Astrocyte (in vitro differentiated cells and primary cell): ENCODE results near the gene GABBR1. TPM values are rescaled to one million over a fixed set of nuclear protein-coding genes. Genes with fewer than 3 reads are reported as not detected.
A peak's percentile ranks its signal among the peaks of the same experiment; 100 is the strongest.

ENCODE experiments used
- DNase-seq: peaks from one replicate; pipeline ENCODE4 v3.0.0-alpha.2; 2010; ENCODE audit warnings: low read depth
- FAIRE-seq: peaks from 2 replicates; lab custom pipeline; 2011; peaks lifted over from hg19 to GRCh38; lab: Jason Lieb, UNC
- H2AFZ ChIP-seq: 2 replicates; pipeline ENCODE4 v1.6.0; 2012; ENCODE audit warnings: low read depth, low read length, inconsistent platforms
- H3K27ac ChIP-seq: 2 replicates; pipeline ENCODE4 v1.5.1; 2011; ENCODE audit warnings: low read depth, low read length, inconsistent platforms
- H3K27me3 ChIP-seq: 2 replicates; pipeline ENCODE4 v1.6.0; 2011; ENCODE audit warnings: low read length, inconsistent platforms; ENCODE audit not compliant: insufficient read depth
- H3K36me3 ChIP-seq: 2 replicates; pipeline ENCODE4 v1.5.1; 2011; ENCODE audit warnings: low read length, inconsistent platforms; ENCODE audit not compliant: insufficient read depth
- H3K4me1 ChIP-seq: 2 replicates; pipeline ENCODE4 v1.5.1; 2011; ENCODE audit warnings: low read length, inconsistent platforms; ENCODE audit not compliant: insufficient read depth
- H3K4me2 ChIP-seq: 2 replicates; pipeline ENCODE4 v1.6.0; 2012; ENCODE audit warnings: low read length, inconsistent platforms
- H3K4me3 ChIP-seq: 2 replicates; pipeline ENCODE4 v1.5.1; 2011; ENCODE audit warnings: low read depth, mild to moderate bottlenecking, low read length, inconsistent platforms; ENCODE audit not compliant: insufficient read depth
- H3K79me2 ChIP-seq: 2 replicates; pipeline ENCODE4 v1.6.0; 2012; ENCODE audit warnings: mild to moderate bottlenecking, low read length, inconsistent platforms; ENCODE audit not compliant: insufficient read depth
- H3K9ac ChIP-seq: 2 replicates; pipeline ENCODE4 v1.6.0; 2012; ENCODE audit warnings: mild to moderate bottlenecking, low read length, inconsistent platforms
- H3K9me3 ChIP-seq: 2 replicates; pipeline ENCODE4 v1.5.1; 2012; ENCODE audit warnings: low read depth, mild to moderate bottlenecking, low read length, inconsistent platforms; ENCODE audit not compliant: insufficient read depth
- H4K20me1 ChIP-seq: 2 replicates; pipeline ENCODE4 v1.6.0; 2012; ENCODE audit warnings: low read length, inconsistent platforms; ENCODE audit not compliant: insufficient read depth
- H3K27ac Mint-ChIP-seq: one replicate; pipeline ENCODE4 v1.8.0; 2021; ENCODE audit warnings: mild to moderate bottlenecking, mixed read lengths; ENCODE audit not compliant: unreplicated experiment
- H3K27me3 Mint-ChIP-seq: one replicate; pipeline ENCODE4 v1.8.0; 2021; ENCODE audit warnings: low read depth, mixed read lengths; ENCODE audit not compliant: unreplicated experiment
- H3K36me3 Mint-ChIP-seq: one replicate; pipeline ENCODE4 v1.8.0; 2021; ENCODE audit warnings: low read depth, mixed read lengths; ENCODE audit not compliant: unreplicated experiment
- H3K4me1 Mint-ChIP-seq: one replicate; pipeline ENCODE4 v1.8.0; 2021; ENCODE audit warnings: low read depth, mixed read lengths; ENCODE audit not compliant: unreplicated experiment
- H3K4me3 Mint-ChIP-seq: one replicate; pipeline ENCODE4 v1.8.0; 2021; ENCODE audit warnings: mild to moderate bottlenecking, moderate library complexity, mixed read lengths; ENCODE audit not compliant: unreplicated experiment
- H3K9me3 Mint-ChIP-seq: one replicate; pipeline ENCODE4 v1.8.0; 2021; ENCODE audit warnings: mild to moderate bottlenecking, mixed read lengths; ENCODE audit not compliant: unreplicated experiment
- CTCF ChIP-seq: IDR thresholded peaks from 2 replicates; pipeline ENCODE4 v1.5.1; 2011; ENCODE audit warnings: low read depth, mild to moderate bottlenecking, inconsistent platforms, low read length, moderate library complexity; ENCODE audit not compliant: insufficient read depth
- EZH2 ChIP-seq: IDR thresholded peaks from 2 replicates; pipeline ENCODE4 v1.6.1; 2012; ENCODE audit warnings: mild to moderate bottlenecking, low read length, inconsistent platforms; ENCODE audit not compliant: insufficient read depth
- total RNA-seq: library from RNA; stranded (reverse); gene quantifications from 2 replicates; pipeline ENCODE4 v1.2.1, GENCODE V29; 2021

The GABBR1 gene
- total RNA-seq, 1 donor from 2014 or later: 66.3 TPM

- Histone ChIP-seq H3K27ac (no peak overlapping the region), H3K27me3 (no peaks in the 10 kb centered on the region), H3K4me3 (no peak overlapping the region), H4K20me1 (no peaks in the 10 kb centered on the region), H3K4me2 (no peak overlapping the region), H2AFZ (no peak overlapping the region), H3K9ac (no peak overlapping the region), H3K36me3 (no peaks in the 10 kb centered on the region), H3K79me2 (no peaks in the 10 kb centered on the region), H3K9me3 (no peaks in the 10 kb centered on the region), H3K4me1 (no peaks in the 10 kb centered on the region)
- Mint-ChIP-seq H3K27me3 (peaks cover 1% of the 10 kb centered on the region), H3K27ac (peak overlapping the region; percentile 35), H3K9me3 (peaks cover 7% of the 10 kb centered on the region), H3K4me3 (no peak overlapping the region), H3K36me3 (no peaks in the 10 kb centered on the region), H3K4me1 (peaks cover 17% of the 10 kb centered on the region)
- no peak for FAIRE-seq
- TF ChIP-seq EZH2 (no peak), CTCF (no peak)
- DNase-seq: no peak
Observed at GRCh38 chr6:29563435-29563965, 69.5 kb downstream of the GABBR1 start.

GRCh38 chr6:29561606-29562181 lies 71.3 kb downstream of the GABBR1 start:
- Mint-ChIP-seq H3K9me3 (peaks cover 7% of the 10 kb centered on the region), H3K27me3 (peaks cover under 1% of the 10 kb centered on the region), H3K4me3 (no peak overlapping the region), H3K36me3 (no peaks in the 10 kb centered on the region), H3K27ac (no peak overlapping the region), H3K4me1 (peaks cover 17% of the 10 kb centered on the region)
- Histone ChIP-seq H3K4me2 (no peak overlapping the region), H3K79me2 (no peaks in the 10 kb centered on the region), H3K9ac (no peak overlapping the region), H3K36me3 (no peaks in the 10 kb centered on the region), H4K20me1 (no peaks in the 10 kb centered on the region), H3K4me3 (no peak overlapping the region), H3K27ac (no peak overlapping the region), H3K4me1 (no peaks in the 10 kb centered on the region), H2AFZ (no peak overlapping the region), H3K27me3 (no peaks in the 10 kb centered on the region), H3K9me3 (no peaks in the 10 kb centered on the region)
- DNase-seq (no peak), FAIRE-seq (no peak)
- no peak for TF ChIP-seq CTCF
- no peak for TF ChIP-seq EZH2

- no peak for DNase-seq
- peaks cover 7% of the 10 kb centered on the region for H3K27me3 Mint-ChIP-seq
- H3K9me3 ChIP-seq: no peaks in the 10 kb centered on the region
- H3K9me3 Mint-ChIP-seq: peaks cover 7% of the 10 kb centered on the region
- H3K27me3 ChIP-seq: no peaks in the 10 kb centered on the region
- TF ChIP-seq EZH2: no peak
- no peak for TF ChIP-seq CTCF
- H3K4me2 ChIP-seq: no peak overlapping the region
- peaks cover 3% of the 10 kb centered on the region for H3K36me3 Mint-ChIP-seq
- no peak overlapping the region for H3K27ac ChIP-seq
- H3K27ac Mint-ChIP-seq: no peak overlapping the region
- no peaks in the 10 kb centered on the region for H3K79me2 ChIP-seq
- FAIRE-seq: no peak
- no peaks in the 10 kb centered on the region for H4K20me1 ChIP-seq
- H3K4me3 ChIP-seq: no peak overlapping the region
- H3K4me3 Mint-ChIP-seq: no peak overlapping the region
- H2AFZ ChIP-seq: no peak overlapping the region
- H3K9ac ChIP-seq: no peak overlapping the region
- peaks cover 17% of the 10 kb centered on the region for H3K4me1 Mint-ChIP-seq
- H3K36me3 ChIP-seq: no peaks in the 10 kb centered on the region
- no peaks in the 10 kb centered on the region for H3K4me1 ChIP-seq
Observed at GRCh38 chr6:29561091-29561490, 71.9 kb downstream of the GABBR1 start.
